ENCODE data around the gene TRAP1.
"Not testable (repeated sequence)": the region's sequence is repeated elsewhere in the genome, so short reads cannot be mapped to it uniquely, and the experiment has no call there.

TRAP1 gene

GRCh38 chr16:3637371-3637923 is 79.9 kb downstream of the TRAP1 start:
- CTCF ChIA-PET, result interaction anchor here (1.0 to 1.9 kb wide), 2 partner anchors 11 to 16 kb away, joined by 5 to 8 read pairs; no protein-coding TSS in a partner anchor
- H3K9me3 Mint-ChIP-seq, result no peaks in the 10 kb centered on the region
- no peaks in the 10 kb centered on the region for H3K27me3 Mint-ChIP-seq
- H3K36me3 Mint-ChIP-seq, result peaks cover 11% of the 10 kb centered on the region
- H3K4me1 Mint-ChIP-seq, result peaks cover 25% of the 10 kb centered on the region
- DNase-seq, result peak; percentile 66
- peak overlapping the region; percentile 85 for H3K27ac Mint-ChIP-seq
- no peak overlapping the region for H3K4me3 Mint-ChIP-seq

DNA sequence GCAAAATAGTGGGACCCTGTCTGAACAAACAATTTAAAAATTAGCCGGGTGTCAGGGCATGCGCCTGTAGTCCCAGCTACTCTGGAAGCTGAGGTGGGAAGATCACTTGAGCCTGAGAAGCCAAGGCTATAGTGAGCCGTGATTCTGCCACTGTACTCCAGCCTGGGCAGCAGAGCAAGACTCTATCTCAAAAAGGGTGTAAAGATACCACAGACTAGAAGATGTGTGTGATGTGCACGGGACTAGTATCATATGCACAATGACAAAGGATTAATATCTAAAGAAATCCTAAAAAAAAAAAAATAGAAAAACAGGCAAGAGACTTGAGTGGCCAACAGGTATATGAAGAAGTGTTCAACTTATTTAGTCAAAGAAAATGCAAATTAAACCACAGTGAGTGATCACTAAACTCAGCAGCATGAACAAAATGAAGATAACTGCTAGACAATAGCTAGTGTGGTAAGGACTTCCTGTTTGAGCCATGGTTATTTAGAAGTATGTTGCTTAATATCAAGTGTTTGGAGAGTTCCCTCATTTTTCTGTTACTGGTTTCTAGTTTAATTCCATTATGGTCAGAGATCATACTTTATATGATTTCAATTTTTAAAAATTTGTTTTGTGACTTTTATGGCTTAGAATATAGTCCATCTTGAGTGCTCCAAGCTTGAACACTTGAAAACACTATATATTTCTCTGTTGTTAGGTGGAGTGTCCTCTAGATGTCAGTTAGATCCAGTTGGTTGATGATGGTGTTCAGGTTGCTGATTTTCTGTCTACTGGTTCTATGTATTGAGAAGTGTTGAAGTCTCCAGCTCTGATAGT is 91.2 kb downstream of the TRAP1 start:
- peaks cover 22% of the 10 kb centered on the region for H3K4me1 Mint-ChIP-seq
- peaks cover 2% of the 10 kb centered on the region for H3K36me3 Mint-ChIP-seq
- no peak overlapping the region for H3K4me3 Mint-ChIP-seq
- no peaks in the 10 kb centered on the region for H3K27me3 Mint-ChIP-seq
- CTCF ChIA-PET, result interaction anchor here (0.7 to 1.9 kb wide), 17 partner anchors 11 to 628 kb away, joined by 3 to 11 read pairs (median 3); partner anchors contain the start of gene DNASE1
- no peaks in the 10 kb centered on the region for H3K9me3 Mint-ChIP-seq
- peak overlapping the region; percentile 74 for H3K27ac Mint-ChIP-seq
- no peak for DNase-seq

GRCh38 chr16:3625331-3625730 is 92.0 kb downstream of the TRAP1 start:
- CTCF ChIA-PET, result interaction anchor here (0.6 to 1.4 kb wide), 3 partner anchors 9 to 119 kb away, joined by 3 to 4 read pairs (median 4); no protein-coding TSS in a partner anchor
- Mint-ChIP-seq H3K27ac (peak overlapping the region; percentile 74), H3K36me3 (peaks cover 2% of the 10 kb centered on the region), H3K27me3 (no peaks in the 10 kb centered on the region), H3K9me3 (no peaks in the 10 kb centered on the region), H3K4me3 (no peak overlapping the region), H3K4me1 (peaks cover 22% of the 10 kb centered on the region)
- DNase-seq, result no peak

- no peak for DNase-seq
- H3K27me3 Mint-ChIP-seq, result no peaks in the 10 kb centered on the region
- H3K27ac Mint-ChIP-seq, result no peak overlapping the region
- CTCF ChIA-PET, result no interaction called here
- no peaks in the 10 kb centered on the region for H3K9me3 Mint-ChIP-seq
- no peak overlapping the region for H3K4me3 Mint-ChIP-seq
- peaks cover 25% of the 10 kb centered on the region for H3K4me1 Mint-ChIP-seq
- H3K36me3 Mint-ChIP-seq, result peaks cover 2% of the 10 kb centered on the region
Observed at GRCh38 chr16:3623642-3624041, 93.7 kb downstream of the TRAP1 start.

GRCh38 chr16:3618769-3619141 is 98.6 kb downstream of the TRAP1 start:
- H3K27me3 Mint-ChIP-seq, result no peaks in the 10 kb centered on the region
- H3K4me1 Mint-ChIP-seq, result peaks cover 31% of the 10 kb centered on the region
- H3K9me3 Mint-ChIP-seq, result no peaks in the 10 kb centered on the region
- peak overlapping the region; percentile 71 for H3K27ac Mint-ChIP-seq
- CTCF ChIA-PET, result no interaction called here
- DNase-seq, result no peak
- H3K4me3 Mint-ChIP-seq, result no peak overlapping the region
- H3K36me3 Mint-ChIP-seq, result peaks cover 29% of the 10 kb centered on the region

GRCh38 chr16:3612510-3613466 is 104.5 kb downstream of the TRAP1 start:
- CTCF ChIA-PET, result interaction anchor here (1.3 kb wide), 1 partner anchor 10 kb away, joined by 3 read pairs; no protein-coding TSS in a partner anchor
- H3K4me1 Mint-ChIP-seq, result peaks cover 57% of the 10 kb centered on the region
- peak overlapping the region; percentile 97 for H3K4me3 Mint-ChIP-seq
- no peaks in the 10 kb centered on the region for H3K9me3 Mint-ChIP-seq
- no peak for DNase-seq
- H3K27ac Mint-ChIP-seq, result peak overlapping the region; percentile 83
- peaks cover 46% of the 10 kb centered on the region for H3K36me3 Mint-ChIP-seq
- H3K27me3 Mint-ChIP-seq, result no peaks in the 10 kb centered on the region

DNA sequence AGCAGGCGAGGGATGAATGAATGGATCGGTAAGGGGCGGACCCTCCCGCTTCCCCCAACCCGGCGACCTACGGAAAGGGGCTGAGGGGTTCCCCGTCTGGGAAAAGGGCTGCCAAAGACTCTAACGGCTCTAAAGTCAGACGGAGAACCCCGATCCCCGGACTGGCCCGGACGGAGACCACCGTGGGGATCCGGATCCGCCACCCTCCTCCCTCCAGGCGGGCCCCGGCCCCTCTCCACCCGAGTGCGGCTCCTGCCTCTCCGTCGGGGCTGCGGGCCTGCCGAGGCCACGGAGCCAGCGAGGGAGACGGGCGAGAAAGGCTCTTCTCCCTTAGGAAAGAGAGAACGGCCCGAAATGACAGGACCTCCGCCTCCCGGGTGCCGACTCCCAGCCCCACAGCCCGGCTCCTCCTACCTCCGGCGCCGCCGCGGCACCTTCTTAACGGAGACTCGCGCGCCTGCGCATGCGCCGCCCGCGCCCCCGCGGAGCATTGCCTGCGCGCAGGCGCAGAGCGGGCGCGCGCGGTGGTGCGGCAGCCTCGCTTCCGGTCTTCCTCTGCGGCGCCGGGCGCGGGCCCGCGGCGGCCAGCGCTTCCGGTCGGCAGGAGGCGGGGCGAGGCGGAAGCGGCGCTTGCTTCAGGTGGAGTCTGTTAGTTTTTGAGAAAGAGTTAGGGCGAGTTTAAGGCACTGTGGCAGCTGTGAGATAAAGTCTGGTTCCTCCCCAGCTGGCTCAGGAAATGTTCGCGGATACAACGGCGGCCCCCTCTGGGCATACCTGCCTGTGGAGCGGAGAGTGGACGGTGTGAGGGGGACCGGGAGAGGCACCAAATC is 106.0 kb downstream of the TRAP1 start, which contains the start of gene SLX4:
Gene SLX4, minus strand, starts transcription at position 461 of the 830 bp plus-strand sequence. CDS start 2,642 bp downstream, outside the sequence.
- CTCF ChIA-PET, result interaction anchor here (0.8 to 1.3 kb wide), 3 partner anchors 11 to 267 kb away, joined by 3 read pairs; no protein-coding TSS in a partner anchor
- peaks cover 64% of the 10 kb centered on the region for H3K4me1 Mint-ChIP-seq

GRCh38 chr16:3610698-3611145 is 106.6 kb downstream of the TRAP1 start:
- Mint-ChIP-seq H3K27ac (peak overlapping the region; percentile 6), H3K9me3 (no peaks in the 10 kb centered on the region), H3K27me3 (no peaks in the 10 kb centered on the region), H3K36me3 (peaks cover 45% of the 10 kb centered on the region), H3K4me1 (peaks cover 60% of the 10 kb centered on the region), H3K4me3 (peak overlapping the region; percentile 97)
- CTCF ChIA-PET, result no interaction called here
- no peak for DNase-seq

More for the DNA sequence above, 106.0 kb downstream of the TRAP1 start, which contains the start of gene SLX4:
- peaks cover 46% of the 10 kb centered on the region for H3K36me3 Mint-ChIP-seq
- H3K9me3 Mint-ChIP-seq, result no peaks in the 10 kb centered on the region
- no peaks in the 10 kb centered on the region for H3K27me3 Mint-ChIP-seq
- peak within 1 kb of the TSS; percentile 97 for H3K4me3 Mint-ChIP-seq
- H3K27ac Mint-ChIP-seq, result peak within 1 kb of the TSS; percentile 99
- peak; percentile 91 for DNase-seq

- CTCF ChIA-PET, result no interaction called here
- Mint-ChIP-seq H3K4me1 (peaks cover 54% of the 10 kb centered on the region), H3K36me3 (peaks cover 40% of the 10 kb centered on the region), H3K27me3 (no peaks in the 10 kb centered on the region), H3K4me3 (peak overlapping the region; percentile 97), H3K27ac (peak overlapping the region; percentile 6), H3K9me3 (no peaks in the 10 kb centered on the region)
- no peak for DNase-seq
Observed at GRCh38 chr16:3609895-3610697, 107.2 kb downstream of the TRAP1 start.

- H3K27me3 Mint-ChIP-seq, H3K9me3 Mint-ChIP-seq, H3K4me3 Mint-ChIP-seq, CTCF ChIA-PET, H3K27ac Mint-ChIP-seq, DNase-seq: not testable (repeated sequence)
- H3K4me1 Mint-ChIP-seq, result peaks cover 46% of the 10 kb centered on the region
- H3K36me3 Mint-ChIP-seq, result peaks cover 36% of the 10 kb centered on the region
Observed at GRCh38 chr16:3608976-3609375, 108.3 kb downstream of the TRAP1 start.

DNA sequence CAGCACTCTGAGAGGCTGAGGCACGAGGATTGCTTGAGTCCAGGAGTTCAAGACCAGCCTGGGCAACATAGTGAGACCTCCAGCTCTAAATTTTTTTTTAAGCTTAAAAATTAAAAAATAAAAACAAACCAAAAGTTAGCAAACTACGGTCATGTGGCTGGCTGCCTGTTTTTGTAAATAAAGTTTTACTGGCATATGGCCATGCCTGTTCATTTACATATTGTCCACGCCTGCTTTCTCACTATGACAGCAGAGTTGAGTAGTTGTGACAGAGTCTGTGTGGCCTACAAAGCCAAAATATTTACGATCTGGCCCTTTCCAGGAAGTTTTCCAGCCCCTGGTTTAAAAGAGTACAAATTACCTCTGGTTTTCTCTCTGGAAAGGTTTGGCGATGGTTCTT is 109.3 kb downstream of the TRAP1 start:
- H3K27me3 Mint-ChIP-seq, result no peaks in the 10 kb centered on the region
- no peak for DNase-seq
- peaks cover 37% of the 10 kb centered on the region for H3K36me3 Mint-ChIP-seq
- no peak overlapping the region for H3K4me3 Mint-ChIP-seq
- H3K4me1 Mint-ChIP-seq, result peaks cover 39% of the 10 kb centered on the region
- CTCF ChIA-PET, result interaction anchor here (0.7 kb wide), 1 partner anchor 12 kb away, joined by 3 read pairs; no protein-coding TSS in a partner anchor
- no peaks in the 10 kb centered on the region for H3K9me3 Mint-ChIP-seq
- no peak overlapping the region for H3K27ac Mint-ChIP-seq

Data from activated naive CD4-positive, alpha-beta T cell treated with anti-CD3 and anti-CD28 coated beads, Interleukin-2, amount 10 ng/mL, durations not matched to agents 7 days and 5 days (primary cell).